GM19467 (cell line): Measurements from ENCODE around the gene ZBTB48.

Source experiments
- ATAC-seq: cut with Tn5 transposase; IDR thresholded peaks from one replicate; pipeline ENCODE4 v1.9.1; 2021; ENCODE audit warnings: mild to moderate bottlenecking, moderate library complexity; ENCODE audit not compliant: unreplicated experiment

Gene ZBTB48

GRCh38 chr1:6572653-6573383 lies 7.0 kb upstream of the ZBTB48 start:
- ATAC-seq: no peak

- no peak for ATAC-seq
Measured at GRCh38 chr1:6574025-6574620, 5.7 kb upstream of the ZBTB48 start.

GRCh38 chr1:6574818-6575217 lies 5.0 kb upstream of the ZBTB48 start:
- no peak for ATAC-seq

- ATAC-seq: no peak
Measured at GRCh38 chr1:6577831-6578525, 1.8 kb upstream of the ZBTB48 start.

GRCh38 chr1:6578624-6579373 lies 995 bp upstream of the ZBTB48 start:
- ATAC-seq: no peak

- ATAC-seq: no peak
Measured at GRCh38 chr1:6580119-6580592, 362 bp downstream of the ZBTB48 start.

GRCh38 chr1:6580593-6581409 lies 1.0 kb downstream of the ZBTB48 start:
- no peak for ATAC-seq

- ATAC-seq: no peak
Measured at GRCh38 chr1:6581561-6582305, 1.9 kb downstream of the ZBTB48 start.

- ATAC-seq: no peak
Measured at GRCh38 chr1:6582370-6582769, 2.6 kb downstream of the ZBTB48 start.

- ATAC-seq: no peak
Measured at GRCh38 chr1:6584126-6585080, 4.6 kb downstream of the ZBTB48 start.

- no peak for ATAC-seq
Measured at GRCh38 chr1:6585081-6585722, 5.4 kb downstream of the ZBTB48 start.

- ATAC-seq: no peak
Measured at GRCh38 chr1:6585841-6586240, 6.0 kb downstream of the ZBTB48 start.

GRCh38 chr1:6586404-6586816 lies 6.6 kb downstream of the ZBTB48 start:
- ATAC-seq: no peak

- ATAC-seq: no peak
Measured at GRCh38 chr1:6587261-6588005, 7.6 kb downstream of the ZBTB48 start.

GRCh38 chr1:6588128-6588892 lies 8.5 kb downstream of the ZBTB48 start:
- no peak for ATAC-seq

GRCh38 chr1:6588893-6589520 lies 9.2 kb downstream of the ZBTB48 start:
- no peak for ATAC-seq
